GM06990 (cell line): Measurements from ENCODE around the gene SLK.

Experiments used
- DNase-seq: peaks from one replicate; pipeline ENCODE4 v3.0.0-alpha.2; 2011; ENCODE audit not compliant: insufficient read length; ENCODE audit errors: extremely low read depth
- H3K27me3 ChIP-seq: replicated peaks from 2 replicates; pipeline ENCODE4 v1.6.0; 2011; ENCODE audit warnings: low read length; ENCODE audit not compliant: control insufficient read depth, insufficient read depth
- H3K36me3 ChIP-seq: 2 replicates; pipeline ENCODE4 v1.5.1; 2011; ENCODE audit warnings: low read length; ENCODE audit not compliant: control insufficient read depth, insufficient read depth
- H3K4me3 ChIP-seq: replicated peaks from 2 replicates; pipeline ENCODE4 v1.5.1; 2011; ENCODE audit warnings: low read depth, mild to moderate bottlenecking, control low read depth, low read length
- CTCF ChIP-seq: IDR thresholded peaks from 2 replicates; pipeline ENCODE4 v1.5.1; 2011; ENCODE audit warnings: low read length, control low read depth, mild to moderate bottlenecking, inconsistent platforms; ENCODE audit not compliant: insufficient read depth, poor library complexity, severe bottlenecking

SLK gene

GRCh38 chr10:103958996-103959395 is 7.9 kb upstream of the SLK start:
- Histone ChIP-seq H3K4me3 (no peak overlapping the region), H3K27me3 (no peaks in the 10 kb centered on the region), H3K36me3 (no peaks in the 10 kb centered on the region)
- no peak for DNase-seq
- TF ChIP-seq CTCF, result no peak

GRCh38 chr10:103960103-103960502 is 6.8 kb upstream of the SLK start:
- TF ChIP-seq CTCF, result no peak

GRCh38 chr10:103967448-103968071 is 620 bp downstream of the SLK start:
- no peaks in the 10 kb centered on the region for H3K27me3 ChIP-seq
- no peak for TF ChIP-seq CTCF
- no peaks in the 10 kb centered on the region for H3K36me3 ChIP-seq
- no peak for DNase-seq
- peak overlapping the region; percentile 84 for H3K4me3 ChIP-seq

More at GRCh38 chr10:103960103-103960502, 6.8 kb upstream of the SLK start:
- DNase-seq, result no peak
- no peak overlapping the region for H3K4me3 ChIP-seq
- H3K36me3 ChIP-seq, result no peaks in the 10 kb centered on the region
- no peaks in the 10 kb centered on the region for H3K27me3 ChIP-seq

GRCh38 chr10:103968441-103969391 is 1.8 kb downstream of the SLK start:
- H3K4me3 ChIP-seq, result peak overlapping the region; percentile 84
- H3K27me3 ChIP-seq, result no peaks in the 10 kb centered on the region
- no peak for DNase-seq
- no peak for TF ChIP-seq CTCF
- H3K36me3 ChIP-seq, result no peaks in the 10 kb centered on the region

GRCh38 chr10:103969436-103969835 is 2.5 kb downstream of the SLK start:
- Histone ChIP-seq H3K27me3 (no peaks in the 10 kb centered on the region), H3K4me3 (peak overlapping the region; percentile 35), H3K36me3 (no peaks in the 10 kb centered on the region)
- no peak for DNase-seq
- no peak for TF ChIP-seq CTCF
